HTR-8/SVneo (cell line): ENCODE results near the gene TMEM170B.

Experiments used
- DNase-seq: peaks from one replicate; pipeline ENCODE4 v3.0.0; 2011; ENCODE audit warnings: low spot score, mixed read lengths; ENCODE audit not compliant: insufficient read length
- FAIRE-seq: peaks from 2 replicates; lab custom pipeline; 2011; peaks lifted over from hg19 to GRCh38; lab: Jason Lieb, UNC

Gene TMEM170B

GRCh38 chr6:11609324-11610071 lies 71.9 kb downstream of the TMEM170B start:
- DNase-seq, result peak; percentile 57
- peak; percentile 23 for FAIRE-seq

GRCh38 chr6:11613336-11613735 lies 75.8 kb downstream of the TMEM170B start:
- FAIRE-seq, result no peak
- DNase-seq, result no peak

GRCh38 chr6:11613858-11614257 lies 76.3 kb downstream of the TMEM170B start:
- no peak for DNase-seq
- FAIRE-seq, result peak; percentile 57

GRCh38 chr6:11614534-11615213 lies 77.1 kb downstream of the TMEM170B start:
- DNase-seq, result no peak
- FAIRE-seq, result no peak

DNA sequence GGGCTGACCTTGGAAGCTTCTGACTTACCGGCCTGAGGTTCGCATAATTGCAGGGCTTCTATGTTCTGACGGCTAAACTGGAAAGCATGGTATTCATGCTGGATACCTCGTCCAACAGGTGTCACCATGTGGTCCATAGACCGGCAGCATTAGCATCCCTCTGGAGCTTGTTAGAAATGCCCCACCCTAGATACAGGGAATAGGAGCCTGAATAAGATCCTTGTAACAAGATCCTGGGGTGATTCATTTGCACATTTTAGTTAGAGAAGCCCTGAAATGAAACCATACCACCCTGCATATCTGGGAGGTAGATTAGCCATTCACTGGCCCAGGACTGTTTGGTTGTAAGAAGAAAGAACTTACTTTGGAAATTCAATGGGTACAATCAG lies 77.7 kb downstream of the TMEM170B start:
- FAIRE-seq, result no peak
- no peak for DNase-seq

- no peak for FAIRE-seq
- DNase-seq, result no peak
Measured at GRCh38 chr6:11616200-11616611, 78.7 kb downstream of the TMEM170B start.

- no peak for DNase-seq
- peak; percentile 13 for FAIRE-seq
Measured at GRCh38 chr6:11618533-11618932, 81.0 kb downstream of the TMEM170B start.

GRCh38 chr6:11621119-11621518 lies 83.6 kb downstream of the TMEM170B start:
- FAIRE-seq (peak; percentile 26), DNase-seq (no peak)

- DNase-seq (no peak), FAIRE-seq (no peak)
Measured at GRCh38 chr6:11622156-11622555, 84.6 kb downstream of the TMEM170B start.

DNA sequence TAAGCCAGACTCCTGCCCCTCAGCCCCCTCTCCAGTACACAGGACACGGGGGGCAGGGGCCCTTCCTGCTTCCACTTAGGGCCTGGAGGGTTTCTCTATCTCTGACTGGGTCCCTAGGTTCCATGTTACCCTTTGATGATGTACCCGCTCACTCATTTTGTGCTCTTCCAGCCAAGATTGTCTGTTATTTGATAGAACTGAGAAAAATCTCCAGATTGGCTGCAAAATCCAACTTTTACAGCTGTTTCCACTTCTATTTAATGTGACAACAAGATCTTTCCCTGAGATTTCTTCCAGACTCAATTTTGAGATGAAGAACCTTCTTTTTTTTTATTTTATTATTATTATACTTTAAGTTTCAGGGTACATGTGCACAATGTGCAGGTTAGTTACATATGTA lies 85.7 kb downstream of the TMEM170B start:
- FAIRE-seq (no peak), DNase-seq (no peak)

- DNase-seq (no peak), FAIRE-seq (peak; percentile 51)
Measured at GRCh38 chr6:11625302-11625701, 87.8 kb downstream of the TMEM170B start.

- FAIRE-seq (no peak), DNase-seq (no peak)
Measured at GRCh38 chr6:11626356-11626755, 88.8 kb downstream of the TMEM170B start.

DNA sequence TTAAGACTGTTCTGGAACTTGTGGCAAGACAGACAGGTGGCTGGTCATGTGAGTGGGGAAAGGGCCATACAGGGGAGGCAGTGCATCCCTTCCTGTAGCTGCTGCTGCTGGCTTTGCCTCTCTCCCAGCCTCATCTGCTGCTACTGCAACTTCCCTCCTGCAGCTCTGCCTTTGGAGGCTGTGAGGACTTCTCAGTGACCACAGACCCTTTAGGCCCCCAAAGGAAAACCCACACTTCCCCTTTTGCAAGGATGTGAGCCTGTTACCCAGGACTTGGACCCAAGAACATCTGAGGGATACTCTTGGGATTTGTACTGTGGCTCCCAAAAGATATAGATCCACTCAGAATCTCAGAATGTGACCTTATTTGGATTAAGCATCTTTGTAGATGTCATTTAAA lies 91.0 kb downstream of the TMEM170B start:
- FAIRE-seq (no peak), DNase-seq (no peak)

DNA sequence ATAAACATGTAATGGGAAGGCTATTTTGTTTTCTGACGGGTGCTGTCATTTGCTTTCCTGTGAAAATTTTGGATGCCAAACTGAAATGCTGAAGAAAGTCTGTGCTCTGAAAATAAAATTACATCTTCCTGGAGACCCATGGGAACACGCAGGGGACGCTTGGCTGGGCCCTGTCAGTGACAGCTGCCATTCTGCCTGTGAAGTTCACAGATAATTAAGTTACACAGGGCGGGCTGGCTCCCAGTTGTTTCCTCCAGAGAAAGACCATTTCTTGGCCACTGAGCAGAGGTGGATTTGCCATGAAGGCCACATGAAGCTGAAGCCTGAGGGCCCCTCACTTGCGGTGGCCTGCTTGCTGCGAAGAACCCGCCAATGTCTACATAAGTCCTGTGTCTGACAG lies 93.5 kb downstream of the TMEM170B start:
- DNase-seq, result no peak
- FAIRE-seq, result no peak

DNA sequence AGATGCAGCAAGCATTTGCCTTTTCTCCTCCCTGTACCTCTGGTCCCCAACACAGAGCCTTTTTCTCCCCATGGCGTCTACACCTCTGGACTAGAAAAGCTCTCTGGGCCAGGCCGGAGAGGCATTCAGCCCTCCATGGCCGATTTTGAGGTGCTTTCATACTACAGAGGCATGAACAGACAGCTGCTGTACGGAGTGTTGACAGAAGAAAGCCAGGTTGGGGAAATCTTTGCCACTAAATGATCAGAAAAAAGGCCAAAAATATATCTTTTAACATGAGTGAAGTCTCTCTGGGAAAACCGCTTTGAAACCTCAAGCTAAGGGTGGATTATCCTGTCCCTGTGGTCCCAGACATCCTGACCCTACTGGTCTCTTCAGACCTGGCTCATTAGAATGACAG lies 94.0 kb downstream of the TMEM170B start:
- DNase-seq (no peak), FAIRE-seq (no peak)

GRCh38 chr6:11632231-11632630 lies 94.7 kb downstream of the TMEM170B start:
- DNase-seq (no peak), FAIRE-seq (no peak)

DNA sequence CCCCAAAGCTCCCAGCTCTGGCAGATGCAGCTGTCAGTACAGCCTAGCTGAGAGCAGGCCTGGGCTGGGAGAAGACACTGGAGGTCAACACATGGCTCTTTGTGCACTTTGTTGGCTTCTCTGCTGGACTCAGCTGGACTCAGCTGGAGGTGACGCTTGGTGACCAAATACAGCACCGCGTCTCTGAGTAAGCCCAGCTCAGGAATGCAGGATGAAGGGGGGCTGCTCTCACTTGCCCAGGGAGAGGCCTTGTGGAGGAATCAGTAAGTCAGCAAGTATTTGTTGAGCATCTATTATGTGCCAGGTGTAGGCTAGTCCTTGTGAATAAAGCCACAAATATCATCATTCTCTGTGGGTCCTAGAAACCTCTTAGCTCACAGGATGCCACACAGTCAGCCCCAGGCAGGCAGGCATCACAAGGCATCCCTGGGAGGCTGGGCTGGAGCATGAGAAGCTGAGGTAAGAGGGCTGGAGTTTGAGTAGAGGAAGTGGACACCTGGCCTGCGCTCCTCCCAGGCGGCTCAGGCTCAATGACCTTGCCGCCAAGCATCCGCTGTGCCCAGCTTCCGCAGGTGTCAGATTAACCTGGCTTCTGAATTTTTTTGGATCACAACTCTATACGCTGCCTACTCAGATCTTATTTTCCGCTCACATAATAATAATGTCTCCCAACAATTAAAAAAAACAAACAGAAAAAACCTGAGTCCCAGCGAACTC lies 95.4 kb downstream of the TMEM170B start:
- DNase-seq (no peak), FAIRE-seq (no peak)
